ENCODE data around the gene POLRMT.

POLRMT gene

DNA sequence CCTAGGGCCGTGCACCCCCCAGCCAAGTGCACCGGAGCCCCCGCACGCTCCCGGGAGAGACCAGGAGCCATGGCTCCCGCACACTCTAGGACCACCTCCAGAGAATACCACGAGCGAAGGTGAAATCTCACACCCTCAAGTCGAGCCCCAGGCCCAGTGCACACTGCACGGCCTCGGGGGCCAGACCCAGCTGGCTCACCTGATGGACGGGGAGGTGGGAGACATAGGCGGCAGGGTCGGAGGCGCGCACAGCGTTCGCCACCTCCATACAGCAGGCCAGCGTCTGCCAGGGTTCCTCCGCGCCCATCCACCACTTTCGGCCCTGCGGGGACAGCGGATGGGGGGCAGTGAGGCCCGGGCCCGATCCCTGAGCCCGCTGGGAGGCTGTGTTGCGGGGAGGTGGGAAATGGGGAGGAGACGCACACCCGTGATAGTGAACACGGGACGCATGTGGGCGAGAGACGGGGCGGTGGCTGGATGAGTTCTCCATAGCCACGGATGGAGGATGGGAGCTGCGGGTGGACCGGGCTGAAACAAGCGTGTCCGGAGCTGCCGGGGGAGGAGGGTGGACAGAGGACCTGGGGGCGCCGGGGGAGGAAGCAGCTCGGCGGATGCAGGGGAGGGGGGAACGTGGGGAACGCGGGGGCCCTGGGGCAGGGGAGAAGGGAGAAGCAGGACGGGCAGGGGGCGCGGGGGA lies 13.0 kb downstream of the POLRMT start:
- ChIA-PET CTCF (interaction anchor here (0.7 kb wide), 1 partner anchor 69 kb away, joined by 3 read pairs; no protein-coding TSS in a partner anchor), POLR2A (ENCODE audit: low non-redundant PET) (no interaction called here)
- TF ChIP-seq, protein P1, sequence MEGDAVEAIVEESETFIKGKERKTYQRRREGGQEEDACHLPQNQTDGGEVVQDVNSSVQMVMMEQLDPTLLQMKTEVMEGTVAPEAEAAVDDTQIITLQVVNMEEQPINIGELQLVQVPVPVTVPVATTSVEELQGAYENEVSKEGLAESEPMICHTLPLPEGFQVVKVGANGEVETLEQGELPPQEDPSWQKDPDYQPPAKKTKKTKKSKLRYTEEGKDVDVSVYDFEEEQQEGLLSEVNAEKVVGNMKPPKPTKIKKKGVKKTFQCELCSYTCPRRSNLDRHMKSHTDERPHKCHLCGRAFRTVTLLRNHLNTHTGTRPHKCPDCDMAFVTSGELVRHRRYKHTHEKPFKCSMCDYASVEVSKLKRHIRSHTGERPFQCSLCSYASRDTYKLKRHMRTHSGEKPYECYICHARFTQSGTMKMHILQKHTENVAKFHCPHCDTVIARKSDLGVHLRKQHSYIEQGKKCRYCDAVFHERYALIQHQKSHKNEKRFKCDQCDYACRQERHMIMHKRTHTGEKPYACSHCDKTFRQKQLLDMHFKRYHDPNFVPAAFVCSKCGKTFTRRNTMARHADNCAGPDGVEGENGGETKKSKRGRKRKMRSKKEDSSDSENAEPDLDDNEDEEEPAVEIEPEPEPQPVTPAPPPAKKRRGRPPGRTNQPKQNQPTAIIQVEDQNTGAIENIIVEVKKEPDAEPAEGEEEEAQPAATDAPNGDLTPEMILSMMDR (conservative IDR thresholded peaks at IDR 0.05; ENCODE audit: low read depth), result no peak
- H3K27ac ChIP-seq, result no peak overlapping the region
- no peak for DNase-seq (ENCODE audit: low spot score)

DNA sequence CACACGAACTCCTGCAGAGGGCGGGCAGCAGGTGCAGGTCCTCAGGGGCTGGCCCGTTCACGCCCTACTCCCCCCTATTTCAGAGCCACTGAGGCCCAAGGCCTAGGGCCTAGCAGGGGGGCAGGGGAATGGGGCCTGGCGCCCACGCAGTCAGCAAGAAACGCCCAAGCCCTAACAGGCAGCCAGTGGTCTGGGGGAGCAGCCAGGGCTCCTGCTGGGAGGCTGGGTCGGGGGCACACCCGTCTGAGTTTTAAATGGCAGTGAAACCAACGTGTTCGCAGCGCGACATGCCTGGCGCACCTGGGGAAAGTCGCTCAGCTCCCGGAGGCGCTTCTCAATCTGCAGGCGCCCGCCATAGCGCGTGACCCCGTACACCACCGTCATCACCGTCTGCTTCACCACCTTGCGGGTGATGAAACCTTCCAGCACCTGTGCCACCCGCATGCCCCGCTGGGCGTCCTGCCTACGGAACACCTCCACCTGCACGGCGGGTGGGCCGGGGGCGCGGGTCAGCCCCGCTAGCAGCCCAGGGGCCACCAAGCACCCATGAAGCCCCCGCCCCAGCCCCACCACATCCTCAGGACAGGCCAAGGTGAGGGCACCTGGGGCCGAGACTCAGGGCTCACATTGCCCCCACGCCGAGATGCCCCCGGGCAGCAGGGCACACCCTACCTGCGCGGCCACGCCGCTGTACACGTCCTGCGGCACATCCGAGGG lies 13.9 kb downstream of the POLRMT start:
- H3K27ac ChIP-seq, result no peak overlapping the region
- TF ChIP-seq, protein P1 (conservative IDR thresholded peaks at IDR 0.05; ENCODE audit: low read depth), result no peak
- ChIA-PET POLR2A (ENCODE audit: low non-redundant PET) (no interaction called here), CTCF (interaction anchor here (0.7 kb wide), 1 partner anchor 68 kb away, joined by 3 read pairs; no protein-coding TSS in a partner anchor)
- no peak for DNase-seq (ENCODE audit: low spot score)

DNA sequence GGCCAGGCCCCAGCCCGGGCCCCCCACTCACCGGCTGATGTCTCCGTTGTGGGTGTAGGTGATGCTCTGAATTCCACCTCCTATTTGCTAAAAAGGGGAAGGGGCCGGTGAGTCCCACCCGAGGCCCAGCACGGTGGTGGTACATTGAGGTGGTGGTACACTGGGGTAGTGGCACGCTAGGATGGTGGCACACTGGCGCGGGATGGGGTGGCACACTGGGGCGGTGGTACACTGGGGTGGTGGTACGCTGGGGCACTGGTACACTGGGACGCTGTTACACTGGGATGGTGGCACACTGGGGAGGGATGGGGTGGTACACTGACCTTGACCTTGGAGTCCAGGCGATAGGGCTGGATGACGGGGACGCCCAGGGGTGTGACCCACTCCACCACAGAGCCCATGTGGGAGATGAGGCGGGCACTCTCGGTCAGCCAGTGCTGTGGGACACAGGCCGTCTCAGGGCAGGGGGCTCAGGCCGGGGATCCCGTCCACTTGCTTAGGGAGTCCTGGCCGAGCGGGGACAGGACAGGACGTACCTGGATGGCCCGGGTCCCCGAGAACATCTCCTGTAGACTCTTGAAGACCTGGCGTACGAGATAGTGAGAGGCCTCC lies 14.6 kb downstream of the POLRMT start:
- DNase-seq (ENCODE audit: low spot score), result no peak
- H3K27ac ChIP-seq, result no peak overlapping the region
- TF ChIP-seq, protein P1 (conservative IDR thresholded peaks at IDR 0.05; ENCODE audit: low read depth), result no peak
- ChIA-PET POLR2A (ENCODE audit: low non-redundant PET) (no interaction called here), CTCF (no interaction called here)

DNA sequence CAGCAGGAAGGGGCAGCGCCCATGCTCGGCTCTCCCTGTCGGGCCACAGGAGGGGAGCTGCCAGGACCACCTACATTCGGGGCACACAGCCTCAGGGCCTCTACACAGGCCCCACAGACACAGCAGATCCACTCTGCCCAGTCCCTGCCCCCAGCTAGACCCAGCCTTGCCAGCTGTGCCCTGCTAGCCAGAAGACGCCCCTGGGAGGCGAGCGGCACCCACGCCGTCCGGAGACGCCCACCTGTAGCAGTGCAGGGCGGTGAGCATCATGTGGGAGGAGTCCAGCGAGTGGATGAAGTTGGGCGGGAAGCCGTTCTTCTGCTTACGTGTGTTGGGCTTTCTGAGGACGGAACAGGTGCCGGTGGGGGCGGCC lies 15.1 kb downstream of the POLRMT start:
- TF ChIP-seq, protein P1 (conservative IDR thresholded peaks at IDR 0.05; ENCODE audit: low read depth), result no peak
- no peak for DNase-seq (ENCODE audit: low spot score)
- CTCF ChIA-PET, result no interaction called here
- POLR2A ChIA-PET (ENCODE audit: low non-redundant PET), result no interaction called here
- H3K27ac ChIP-seq, result no peak overlapping the region

DNA sequence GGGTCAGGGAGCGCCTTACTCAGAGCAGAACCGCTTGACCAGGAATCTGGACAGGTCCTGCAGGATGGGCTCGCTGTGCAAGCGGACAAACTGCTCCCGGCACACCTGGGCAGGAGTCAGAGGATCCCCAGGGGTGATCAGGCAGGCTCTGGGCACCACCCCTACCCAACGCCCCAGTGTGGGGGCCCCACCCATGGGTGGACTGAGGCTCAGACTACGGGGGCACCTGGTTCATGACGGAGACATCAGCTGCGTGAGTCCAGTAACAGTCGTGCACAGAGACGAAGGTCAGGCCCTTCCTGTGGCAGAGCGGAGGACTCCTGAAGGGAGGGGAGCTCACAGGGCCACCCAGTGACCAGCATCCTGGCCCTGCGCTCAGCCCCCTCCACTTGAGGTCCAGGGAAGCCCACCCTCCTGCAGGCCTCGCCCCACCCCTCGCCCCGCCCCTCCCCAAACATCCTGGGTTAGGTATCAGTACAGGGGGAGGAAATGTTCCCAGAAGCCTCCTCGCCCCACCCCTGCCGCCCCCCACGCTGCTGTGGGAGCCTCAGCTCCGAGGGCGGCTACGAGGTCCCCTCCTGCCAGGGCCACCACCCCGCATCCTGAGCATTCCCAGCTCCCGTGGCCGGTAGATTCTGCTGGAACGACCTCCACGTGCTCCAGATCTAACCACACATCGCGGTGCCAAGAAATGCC lies 15.6 kb downstream of the POLRMT start:
- TF ChIP-seq, protein P1 (conservative IDR thresholded peaks at IDR 0.05; ENCODE audit: low read depth), result no peak
- no peak for DNase-seq (ENCODE audit: low spot score)
- ChIA-PET POLR2A (ENCODE audit: low non-redundant PET) (no interaction called here), CTCF (no interaction called here)
- H3K27ac ChIP-seq, result no peak overlapping the region
